ENCODE measurements around the gene ATP13A3. TPM values are rescaled to one million over a fixed set of nuclear protein-coding genes. Genes with fewer than 3 reads are reported as not detected.
"Not testable (repeated sequence)": the region's sequence is repeated elsewhere in the genome, so short reads cannot be mapped to it uniquely, and the experiment has no call there.

The ATP13A3 gene
- total RNA-seq, result 100 to 1,000 TPM in 1 of 2 donors, 10 to 100 TPM in 1; 95.1 to 110 TPM
- long read RNA-seq, full-length matches to known transcripts, result 3 of 9 reads
- long read RNA-seq, partial matches to known transcripts, result 5 of 9 reads
- long read RNA-seq, other reads (novel, unspliced or antisense), result 1 of 9 reads

- ATAC-seq (peak; percentile 93), DNase-seq (peak; percentile 87 to 91)
- intact Hi-C loops (cut with DNase I, micrococcal nuclease), result no loop called here
These were observed at the start of gene ATP13A3 for GRCh38 chr3:194486540-194487288. ATP13A3 (minus strand) TSS chr3:194487002; CDS start chr3:194462190, 24,812 bp downstream.

GRCh38 chr3:194535199-194535598 is 48.4 kb upstream of the ATP13A3 start:
- DNase-seq; ATAC-seq; intact Hi-C loops (cut with DNase I, micrococcal nuclease): not testable (repeated sequence)

DNA sequence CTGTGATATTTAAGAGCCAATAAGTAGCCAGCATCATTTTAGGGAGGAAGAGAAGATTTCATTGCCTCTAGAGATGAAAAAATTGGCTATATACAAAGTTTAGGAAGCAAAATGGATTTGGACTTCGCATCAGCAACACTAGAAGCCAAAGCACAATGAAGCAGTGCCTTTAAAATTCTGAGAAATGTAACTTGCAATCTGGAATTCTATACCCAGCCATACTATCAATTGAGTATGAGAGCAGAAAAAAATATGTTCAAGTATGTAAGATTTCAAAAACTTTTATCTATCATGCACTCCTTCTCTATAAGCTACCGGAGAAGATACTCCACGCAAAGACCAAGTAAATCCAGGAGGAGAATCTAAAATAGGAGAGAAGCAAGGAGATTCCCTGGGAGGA is 47.4 kb upstream of the ATP13A3 start:
- intact Hi-C loops (cut with DNase I, micrococcal nuclease), result no loop called here
- no peak for ATAC-seq
- DNase-seq, result no peak

DNA sequence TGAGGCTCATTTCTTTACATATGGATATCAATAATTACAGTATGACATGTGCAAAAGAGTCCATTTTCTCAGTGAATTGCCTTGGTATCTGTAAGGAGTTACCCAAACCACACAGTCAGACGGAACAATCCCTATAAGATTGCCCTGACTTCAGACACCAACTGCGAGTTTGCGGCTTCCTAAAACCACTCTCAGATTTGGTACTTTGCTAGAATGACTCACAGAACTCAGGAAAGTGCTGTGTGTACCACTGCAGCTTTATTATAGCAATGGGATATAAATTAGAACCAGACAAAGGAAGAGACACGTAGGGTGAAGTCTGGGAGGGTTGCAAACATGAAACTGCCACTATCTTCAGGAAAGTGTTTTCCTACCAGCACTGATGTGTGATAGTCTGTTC is 45.8 kb upstream of the ATP13A3 start:
- DNase-seq (no peak), ATAC-seq (no peak)
- intact Hi-C loops (cut with DNase I, micrococcal nuclease), result no loop called here

GRCh38 chr3:194527726-194528125 is 40.9 kb upstream of the ATP13A3 start:
- DNase-seq, result no peak
- intact Hi-C loops (cut with DNase I, micrococcal nuclease), result no loop called here
- no peak for ATAC-seq

GRCh38 chr3:194526164-194526563 is 39.4 kb upstream of the ATP13A3 start:
- no peak for ATAC-seq
- intact Hi-C loops (cut with DNase I, micrococcal nuclease), result no loop called here
- no peak for DNase-seq

DNA sequence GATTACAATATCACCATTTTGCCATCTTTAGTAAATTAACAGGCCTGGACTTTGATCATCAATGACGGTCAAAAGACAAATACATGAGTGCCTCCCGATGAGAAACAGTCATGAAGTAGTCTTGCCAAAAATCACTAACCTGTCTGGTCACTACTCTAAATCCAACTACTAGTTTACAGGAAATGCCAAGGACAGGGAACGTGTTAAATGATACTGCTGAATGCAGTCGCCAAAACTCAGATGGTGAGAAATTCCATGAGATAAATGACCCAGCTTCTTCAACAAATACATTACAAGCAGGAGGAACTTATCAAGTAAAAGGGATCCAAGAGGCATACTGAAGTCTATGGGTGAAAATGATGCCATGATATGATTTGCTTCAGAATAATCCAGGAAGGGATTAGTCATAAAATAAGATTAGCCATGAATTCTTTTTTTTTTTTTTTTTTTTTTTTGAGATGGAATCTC is 35.8 kb upstream of the ATP13A3 start:
- intact Hi-C loops (cut with DNase I, micrococcal nuclease), result no loop called here
- DNase-seq, result no peak
- ATAC-seq, result no peak

- ATAC-seq, result no peak
- intact Hi-C loops (cut with DNase I, micrococcal nuclease), result no loop called here
- DNase-seq, result no peak
These were observed 34.9 kb upstream of the ATP13A3 start for GRCh38 chr3:194521510-194522260.

DNA sequence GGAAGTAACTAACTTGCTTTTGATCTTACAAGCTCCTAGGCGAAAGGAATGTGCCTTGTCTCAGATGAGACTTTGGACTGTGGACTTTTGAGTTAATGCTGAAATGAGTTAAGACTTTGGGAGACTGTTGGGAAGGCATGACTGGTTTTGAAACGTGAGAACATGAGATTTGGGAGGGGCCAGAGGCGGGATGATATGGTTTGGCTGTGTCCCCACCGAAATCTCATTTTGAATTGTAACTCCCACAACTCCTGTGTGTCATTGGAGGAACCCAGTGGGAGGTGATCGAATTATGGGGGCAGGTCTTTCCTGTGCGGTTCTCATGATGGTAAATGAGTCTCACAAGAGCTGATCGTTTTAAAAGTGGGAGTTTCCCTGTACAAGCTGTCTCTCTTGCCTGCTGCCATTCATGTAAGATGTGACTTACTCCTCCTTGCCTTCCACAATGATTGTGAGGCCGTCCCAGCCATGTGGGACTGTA is 33.9 kb upstream of the ATP13A3 start:
- DNase-seq; intact Hi-C loops (cut with DNase I, micrococcal nuclease): not testable (repeated sequence)
- peak; percentile 57 for ATAC-seq

- DNase-seq; intact Hi-C loops (cut with DNase I, micrococcal nuclease): not testable (repeated sequence)
- peak; percentile 8 for ATAC-seq
These were observed 33.4 kb upstream of the ATP13A3 start for GRCh38 chr3:194520201-194520600.

DNA sequence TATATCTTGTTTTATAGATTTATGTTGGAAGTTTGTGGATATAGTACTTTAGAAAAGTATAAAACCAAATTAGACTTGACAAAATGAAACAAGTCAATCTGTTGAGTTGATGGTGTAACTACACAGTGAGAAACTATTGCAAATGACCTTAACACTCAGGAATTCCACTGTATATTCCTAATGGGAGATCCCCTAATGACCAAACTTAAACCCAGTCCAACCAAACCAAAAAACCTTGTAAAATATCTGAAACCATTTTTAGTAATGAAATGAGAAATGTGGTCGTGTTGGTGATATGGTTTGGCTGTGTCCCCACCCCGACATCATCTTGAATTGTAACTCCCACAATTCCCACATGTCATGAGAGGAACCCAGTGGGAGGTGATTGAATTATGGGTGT is 31.9 kb upstream of the ATP13A3 start:
- ATAC-seq, result no peak

GRCh38 chr3:194517333-194517732 is 30.5 kb upstream of the ATP13A3 start:
- DNase-seq (no peak), ATAC-seq (peak; percentile 48)
- intact Hi-C loops (cut with DNase I, micrococcal nuclease), result no loop called here

More for the DNA sequence above, 31.9 kb upstream of the ATP13A3 start:
- intact Hi-C loops (cut with DNase I, micrococcal nuclease), result no loop called here
- no peak for DNase-seq

DNA sequence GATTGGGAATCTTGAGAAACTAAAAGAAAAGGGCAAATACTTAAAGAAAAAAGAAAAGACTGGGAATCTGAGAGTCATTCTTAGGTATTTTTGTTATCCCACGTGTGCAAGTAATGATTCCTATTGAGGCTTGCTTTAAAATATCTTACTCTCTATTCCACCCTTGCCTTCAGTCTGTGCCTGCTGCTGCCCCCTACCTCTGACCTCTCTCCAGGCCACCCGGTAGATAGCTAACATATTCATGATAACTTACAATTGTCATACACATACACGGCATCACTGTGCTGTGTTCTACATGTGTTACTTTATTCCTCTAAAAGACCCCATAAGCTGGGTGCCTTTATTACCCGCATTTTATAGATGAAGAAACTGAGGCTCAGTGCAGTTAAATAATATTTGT is 27.8 kb upstream of the ATP13A3 start:
- no peak for ATAC-seq
- intact Hi-C loops (cut with DNase I, micrococcal nuclease), result no loop called here

DNA sequence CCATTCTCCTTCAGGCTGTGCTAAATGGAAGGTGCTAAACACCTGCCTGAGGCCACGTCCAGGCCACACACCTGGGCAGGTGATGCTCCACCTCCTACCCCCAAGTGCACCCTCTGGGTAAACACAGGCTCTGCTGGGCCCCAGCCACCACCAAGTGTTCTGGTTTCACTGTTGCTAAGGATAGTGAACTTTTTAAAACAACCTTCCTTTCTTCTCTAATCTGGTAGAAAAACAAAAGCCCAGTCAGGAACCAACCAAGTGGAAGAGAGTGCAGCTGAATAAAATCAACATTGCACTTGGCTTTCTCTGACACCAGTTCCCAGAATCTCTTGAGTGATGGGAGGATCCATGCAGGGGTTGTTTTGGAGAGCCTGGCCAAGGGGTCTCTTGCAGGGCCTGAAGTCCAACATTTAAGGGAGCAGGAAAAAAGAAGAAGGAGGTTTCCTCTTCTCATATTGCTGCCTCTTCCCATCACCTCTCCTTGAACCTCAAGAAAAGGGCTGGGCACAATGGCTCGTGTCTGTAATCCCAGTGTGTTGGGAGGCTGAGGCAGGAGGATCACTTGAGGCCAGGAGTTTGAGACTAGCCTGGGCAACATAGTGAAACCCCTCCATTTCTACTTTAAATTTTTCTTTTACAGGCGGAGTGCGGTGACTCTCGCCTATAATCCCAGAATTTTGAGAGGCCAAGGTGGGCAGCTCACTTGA is 26.2 kb upstream of the ATP13A3 start:
- ATAC-seq (peak; percentile 59), DNase-seq (no peak)
- intact Hi-C loops (cut with DNase I, micrococcal nuclease), result no loop called here

More for the DNA sequence above, 27.8 kb upstream of the ATP13A3 start:
- DNase-seq, result no peak

DNA sequence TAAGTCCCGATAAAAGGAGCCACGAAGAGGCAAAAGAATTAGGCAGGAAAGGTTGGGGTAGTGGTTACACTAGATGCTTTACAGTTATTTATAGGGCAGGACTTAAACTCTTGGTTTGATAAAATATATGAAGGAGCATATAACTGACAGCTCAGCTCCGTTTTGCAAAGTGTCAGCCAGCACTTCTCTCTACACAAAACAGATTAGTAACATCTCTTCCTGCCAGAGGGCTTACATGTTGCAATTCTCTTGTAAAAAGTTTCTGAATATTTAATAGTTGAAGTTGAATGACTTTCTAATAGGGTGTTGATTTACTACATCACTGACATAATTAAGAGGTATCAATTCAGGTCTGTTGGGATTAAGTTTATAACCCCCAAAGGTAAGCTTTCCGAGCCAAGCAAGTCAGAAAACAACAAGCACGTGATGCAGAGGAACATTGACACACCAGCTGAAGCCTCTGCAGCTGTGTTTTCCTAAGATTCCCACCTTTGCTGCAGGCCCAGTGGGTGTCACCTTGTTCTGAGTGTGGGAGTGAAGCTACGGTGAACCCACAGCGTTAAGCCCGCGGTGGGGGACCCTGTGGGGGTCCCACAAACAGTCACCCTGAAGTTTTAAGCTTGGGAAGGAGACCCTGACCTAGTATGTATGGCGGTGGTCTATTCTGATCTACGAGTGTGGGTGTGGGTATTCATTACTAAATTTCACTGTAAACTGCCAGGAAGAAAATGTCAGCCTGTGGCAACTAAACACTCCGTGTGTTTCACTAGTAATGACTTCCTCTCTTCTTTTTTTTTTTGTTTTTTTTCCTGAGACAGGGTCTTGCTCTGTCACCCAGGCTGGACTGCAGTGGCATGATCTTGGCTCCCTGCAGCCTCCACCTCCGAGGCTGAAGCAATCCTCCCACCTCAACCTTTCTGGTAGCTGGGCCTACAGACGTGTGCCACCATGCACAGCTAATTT is 22.0 kb upstream of the ATP13A3 start:
- DNase-seq (no peak), ATAC-seq (no peak)
- intact Hi-C loops (cut with DNase I, micrococcal nuclease), result no loop called here

- intact Hi-C loops (cut with DNase I, micrococcal nuclease), result no loop called here
- no peak for ATAC-seq
- DNase-seq, result no peak
These were observed 20.8 kb upstream of the ATP13A3 start for GRCh38 chr3:194507571-194507970.

GRCh38 chr3:194505791-194506415 is 19.1 kb upstream of the ATP13A3 start:
- ATAC-seq, result no peak
- no peak for DNase-seq
- intact Hi-C loops (cut with DNase I, micrococcal nuclease), result no loop called here

DNA sequence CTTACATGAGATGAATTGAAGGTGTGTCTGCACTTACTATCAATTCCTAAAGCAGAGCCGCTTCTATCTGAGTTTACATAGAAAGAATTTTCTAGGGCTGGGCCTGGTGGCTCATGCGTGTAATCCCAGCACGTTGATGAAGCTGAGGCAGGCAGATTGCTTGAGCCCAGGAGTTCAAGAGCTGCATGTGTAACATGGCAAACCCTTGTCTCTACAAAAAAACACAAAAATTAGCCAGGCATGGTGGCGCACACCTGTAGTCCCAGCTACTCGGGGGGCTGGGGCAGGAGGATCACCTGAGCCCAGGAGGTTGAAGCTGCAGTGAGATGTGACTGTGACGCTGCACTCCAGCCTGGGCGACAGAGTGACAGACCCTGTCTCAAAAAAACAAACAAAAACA is 18.1 kb upstream of the ATP13A3 start:
- no peak for ATAC-seq
- DNase-seq, result no peak
- intact Hi-C loops (cut with DNase I, micrococcal nuclease), result no loop called here
